Chondrocyte (in vitro differentiated cells): ENCODE measurements around the gene CDX1. TPM values are rescaled to one million over a fixed set of nuclear protein-coding genes. Genes with fewer than 3 reads are reported as not detected.

Experiments
- DNase-seq: peaks from one replicate; pipeline ENCODE4 v3.0.0; 2021; ENCODE audit warnings: mixed read lengths, low spot score
- H3K27ac Mint-ChIP-seq: one replicate; pipeline ENCODE4 v1.8.0; 2021; ENCODE audit warnings: mild to moderate bottlenecking, moderate library complexity, mixed read lengths; ENCODE audit not compliant: unreplicated experiment
- H3K27me3 Mint-ChIP-seq: 2 replicates; pipeline ENCODE4 v1.8.0; 2021; ENCODE audit warnings: low read depth, mixed read lengths
- H3K36me3 Mint-ChIP-seq: 2 replicates; pipeline ENCODE4 v1.8.0; 2021; ENCODE audit warnings: low read depth, mixed read lengths
- H3K4me1 Mint-ChIP-seq: 2 replicates; pipeline ENCODE4 v1.8.0; 2021; ENCODE audit warnings: low read depth, mild to moderate bottlenecking, mixed read lengths
- H3K4me3 Mint-ChIP-seq: one replicate; pipeline ENCODE4 v1.8.0; 2021; ENCODE audit warnings: mild to moderate bottlenecking, moderate library complexity, mixed read lengths; ENCODE audit not compliant: unreplicated experiment
- H3K9me3 Mint-ChIP-seq: 2 replicates; pipeline ENCODE4 v1.8.0; 2021; ENCODE audit warnings: low read depth, mixed read lengths
- CTCF ChIP-seq: fragments of 200-600 bp; sonication (generic); IDR thresholded peaks from 2 replicates; pipeline ENCODE4 v1.5.0; 2021; ENCODE audit warnings: antibody characterized with exemption, mild to moderate bottlenecking, moderate library complexity
- total RNA-seq: library from RNA; stranded (reverse); gene quantifications from 3 replicates; pipeline ENCODE4 v1.2.1, GENCODE V29; 2021

CDX1 gene
- total RNA-seq, 1 donor from 2014 or later, result 0.57 TPM

GRCh38 chr5:150144879-150145278 lies 21.7 kb upstream of the CDX1 start:
- no peak for TF ChIP-seq CTCF
- DNase-seq, result no peak
- peaks cover 19% of the 10 kb centered on the region for H3K36me3 Mint-ChIP-seq
- H3K4me1 Mint-ChIP-seq, result peaks cover 95% of the 10 kb centered on the region
- peak overlapping the region; percentile 100 for H3K27ac Mint-ChIP-seq
- H3K9me3 Mint-ChIP-seq, result no peaks in the 10 kb centered on the region
- H3K27me3 Mint-ChIP-seq, result no peaks in the 10 kb centered on the region
- H3K4me3 Mint-ChIP-seq, result peak overlapping the region; percentile 44

- Mint-ChIP-seq H3K4me3 (no peak overlapping the region), H3K9me3 (no peaks in the 10 kb centered on the region), H3K27ac (peak overlapping the region; percentile 100), H3K27me3 (no peaks in the 10 kb centered on the region), H3K36me3 (peaks cover 21% of the 10 kb centered on the region), H3K4me1 (peaks cover 94% of the 10 kb centered on the region)
- DNase-seq, result no peak
- no peak for TF ChIP-seq CTCF
Measured at GRCh38 chr5:150146235-150146634, 20.3 kb upstream of the CDX1 start.

GRCh38 chr5:150146862-150147601 lies 19.5 kb upstream of the CDX1 start:
- H3K27ac Mint-ChIP-seq, result peak overlapping the region; percentile 100
- DNase-seq, result no peak
- H3K36me3 Mint-ChIP-seq, result peaks cover 17% of the 10 kb centered on the region
- no peaks in the 10 kb centered on the region for H3K9me3 Mint-ChIP-seq
- H3K4me1 Mint-ChIP-seq, result peaks cover 93% of the 10 kb centered on the region
- no peak overlapping the region for H3K4me3 Mint-ChIP-seq
- H3K27me3 Mint-ChIP-seq, result no peaks in the 10 kb centered on the region
- TF ChIP-seq CTCF, result no peak

GRCh38 chr5:150147670-150148069 lies 18.9 kb upstream of the CDX1 start:
- peak overlapping the region; percentile 15 for H3K4me3 Mint-ChIP-seq
- DNase-seq, result no peak
- H3K27me3 Mint-ChIP-seq, result no peaks in the 10 kb centered on the region
- peaks cover 94% of the 10 kb centered on the region for H3K4me1 Mint-ChIP-seq
- H3K9me3 Mint-ChIP-seq, result no peaks in the 10 kb centered on the region
- peak overlapping the region; percentile 83 for H3K27ac Mint-ChIP-seq
- TF ChIP-seq CTCF, result no peak
- peaks cover 20% of the 10 kb centered on the region for H3K36me3 Mint-ChIP-seq

- no peaks in the 10 kb centered on the region for H3K27me3 Mint-ChIP-seq
- peak overlapping the region; percentile 46 for H3K4me3 Mint-ChIP-seq
- H3K9me3 Mint-ChIP-seq, result no peaks in the 10 kb centered on the region
- H3K4me1 Mint-ChIP-seq, result peaks cover 94% of the 10 kb centered on the region
- TF ChIP-seq CTCF, result no peak
- H3K27ac Mint-ChIP-seq, result peak overlapping the region; percentile 83
- H3K36me3 Mint-ChIP-seq, result peaks cover 22% of the 10 kb centered on the region
- DNase-seq, result no peak
Measured at GRCh38 chr5:150148117-150148927, 18.3 kb upstream of the CDX1 start.
